Right renal pelvis (tissue), 4 donors: ENCODE results near the gene SYPL1. TPM values are rescaled to one million over a fixed set of nuclear protein-coding genes. Genes with fewer than 3 reads are reported as not detected.

ENCODE experiments used
- DNase-seq, 4 donors: peaks; one replicate each; pipeline ENCODE4 v3.0.0-alpha.2; 2013; ENCODE audit warnings: low read depth in 4 of 4, low spot score in 3 of 4, missing footprints in 1 of 4
- polyA plus RNA-seq, 4 donors: library from polyadenylated mRNA; unstranded; fragments of 120-200 nt; gene quantifications; one replicate each; pipeline ENCODE4 v1.2.1, GENCODE V29; 2013; ENCODE audit not compliant: insufficient read length in 4 of 4

Gene SYPL1
- polyA plus RNA-seq, 4 donors = 137 to 166 (median 161) TPM

DNA sequence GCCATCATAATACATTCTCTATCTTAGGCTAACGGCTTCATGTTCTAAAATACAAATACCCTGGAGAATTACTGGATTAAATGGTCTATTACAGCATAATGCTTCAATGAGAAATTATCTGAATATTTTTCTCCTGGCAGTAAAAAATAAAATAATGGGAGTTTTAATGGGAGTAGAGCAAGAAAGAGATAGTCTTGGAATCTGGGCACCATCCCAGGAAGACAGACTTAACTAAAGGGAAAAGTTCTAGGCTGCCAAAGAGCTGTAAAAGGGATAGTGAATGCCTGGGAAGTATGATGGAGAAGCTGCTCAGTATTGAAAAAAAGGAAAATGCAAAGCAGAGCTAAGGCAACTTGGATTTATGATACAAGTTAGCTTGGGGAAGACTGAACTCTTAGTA lies 12.1 kb upstream of the SYPL1 start:
- DNase-seq = no peak

DNA sequence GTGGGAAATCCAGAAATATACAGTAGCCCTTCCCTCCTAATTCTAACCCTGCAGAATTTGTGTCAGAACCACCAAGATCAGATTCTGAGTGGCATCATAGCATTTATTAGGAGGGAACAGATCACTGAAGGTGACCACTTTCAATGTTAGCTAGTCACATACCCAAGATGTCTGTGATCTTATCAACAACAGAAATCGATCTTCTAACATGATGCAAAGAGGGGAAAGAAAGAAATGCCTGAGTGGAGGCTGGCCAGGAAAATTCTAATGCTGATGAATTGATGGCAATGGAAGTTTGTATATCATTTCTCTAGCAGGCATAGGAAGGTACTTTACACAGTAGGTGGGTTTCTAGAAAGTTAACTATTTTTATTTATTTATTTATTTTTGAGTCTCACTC lies 10.6 kb upstream of the SYPL1 start:
- DNase-seq = no peak

DNA sequence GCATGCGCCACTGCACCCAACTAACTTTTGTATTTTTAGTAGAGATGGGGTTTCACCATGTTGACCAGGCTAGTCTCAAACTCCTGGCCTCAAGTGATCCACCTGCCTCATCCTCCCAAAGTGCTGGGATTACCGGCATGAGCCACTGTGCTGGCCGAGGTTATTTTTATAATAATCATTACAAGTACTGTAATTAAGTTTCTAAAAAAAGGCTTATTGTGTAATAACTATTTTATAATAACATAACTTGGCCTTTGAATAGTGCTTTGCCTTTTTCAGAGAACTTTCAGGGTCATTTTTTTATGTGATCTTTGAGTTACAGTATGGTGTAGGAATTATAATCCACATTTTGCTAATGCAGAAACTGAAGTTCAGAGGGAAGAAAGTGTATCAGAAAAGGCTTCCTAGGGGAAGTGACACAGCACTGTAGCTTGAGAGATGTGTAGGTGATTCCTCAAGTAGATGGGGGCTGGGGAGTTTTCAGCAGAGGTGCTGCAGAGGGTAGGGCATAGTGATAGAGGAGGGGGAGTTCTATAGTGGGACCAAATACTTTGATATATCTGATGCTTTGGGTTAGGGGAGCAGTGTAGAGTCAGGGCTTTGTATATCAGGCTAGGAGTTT lies 9.2 kb upstream of the SYPL1 start:
- DNase-seq = no peak

DNA sequence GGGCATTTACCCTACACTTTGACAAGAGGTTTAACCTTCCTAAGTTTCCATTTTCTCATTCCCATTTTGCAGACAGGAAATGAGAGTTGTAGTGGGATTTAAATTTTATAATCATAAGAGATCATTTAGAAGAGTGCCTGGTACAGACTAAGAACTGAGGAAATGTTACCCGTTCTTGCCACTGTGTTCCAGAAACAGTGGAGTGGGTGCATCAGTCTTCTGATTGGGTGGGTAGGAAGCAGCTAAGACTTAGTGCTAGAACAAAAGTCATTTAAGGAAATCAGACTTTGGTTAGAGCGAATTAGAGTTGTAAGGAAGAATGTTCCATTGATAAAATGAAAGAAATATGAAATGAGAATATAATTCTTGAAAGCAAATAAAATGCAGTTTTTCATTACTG lies 8.4 kb upstream of the SYPL1 start:
- no peak for DNase-seq

DNA sequence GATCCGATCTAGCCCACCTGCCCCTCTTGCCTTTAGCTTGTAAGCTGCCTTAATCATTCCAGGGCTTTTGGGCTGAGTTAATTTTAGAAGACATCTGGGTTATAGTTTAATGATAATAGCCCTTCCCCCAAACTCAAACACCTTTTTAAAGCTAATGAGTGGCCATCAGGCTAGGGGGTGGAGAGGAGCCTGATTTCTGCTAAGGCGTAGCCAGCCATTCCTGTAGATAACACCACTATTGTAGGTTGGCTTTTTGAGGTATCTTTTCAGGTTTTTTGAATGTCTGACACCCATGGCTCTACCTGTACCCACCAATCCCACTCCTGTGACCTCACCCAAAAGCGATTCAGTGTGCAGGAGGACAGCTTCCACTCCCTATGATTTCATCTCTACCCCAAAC lies 7.6 kb upstream of the SYPL1 start:
- DNase-seq = no peak

DNA sequence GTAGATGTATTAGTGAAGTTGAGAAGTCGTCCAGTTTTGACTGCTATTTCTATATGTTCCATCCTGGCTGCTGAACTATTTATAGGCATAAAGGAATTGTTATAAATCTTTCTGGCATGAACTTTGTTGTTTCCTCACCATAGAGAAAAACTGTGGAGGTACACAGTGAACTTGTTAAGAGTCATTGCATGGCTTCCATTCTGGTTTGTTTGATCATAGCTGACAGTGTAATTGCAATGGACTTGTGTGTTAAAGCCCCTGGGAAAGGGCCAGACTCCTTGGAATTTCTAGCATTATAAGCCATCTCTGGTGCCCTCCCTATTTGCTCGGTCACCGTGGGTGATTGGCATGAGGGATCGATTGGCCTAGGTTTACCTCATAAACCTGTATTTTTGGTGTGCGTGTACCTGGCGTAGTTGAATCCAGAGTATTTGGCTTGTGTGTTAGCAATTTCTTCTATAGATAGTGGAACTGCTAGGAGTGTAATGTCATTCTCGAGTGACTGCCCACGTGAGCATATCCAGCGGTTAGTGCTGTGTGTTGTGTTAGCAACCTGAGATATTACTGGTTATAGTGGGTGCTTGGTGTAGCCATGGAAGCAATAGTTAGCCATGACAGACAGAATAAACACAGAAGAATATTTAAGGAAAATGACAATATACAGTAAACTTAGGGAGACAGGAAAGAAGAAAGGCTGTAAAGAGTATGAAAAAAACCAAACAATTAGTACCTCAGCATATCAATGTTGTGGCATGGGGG lies 5.9 kb upstream of the SYPL1 start:
- no peak for DNase-seq

DNA sequence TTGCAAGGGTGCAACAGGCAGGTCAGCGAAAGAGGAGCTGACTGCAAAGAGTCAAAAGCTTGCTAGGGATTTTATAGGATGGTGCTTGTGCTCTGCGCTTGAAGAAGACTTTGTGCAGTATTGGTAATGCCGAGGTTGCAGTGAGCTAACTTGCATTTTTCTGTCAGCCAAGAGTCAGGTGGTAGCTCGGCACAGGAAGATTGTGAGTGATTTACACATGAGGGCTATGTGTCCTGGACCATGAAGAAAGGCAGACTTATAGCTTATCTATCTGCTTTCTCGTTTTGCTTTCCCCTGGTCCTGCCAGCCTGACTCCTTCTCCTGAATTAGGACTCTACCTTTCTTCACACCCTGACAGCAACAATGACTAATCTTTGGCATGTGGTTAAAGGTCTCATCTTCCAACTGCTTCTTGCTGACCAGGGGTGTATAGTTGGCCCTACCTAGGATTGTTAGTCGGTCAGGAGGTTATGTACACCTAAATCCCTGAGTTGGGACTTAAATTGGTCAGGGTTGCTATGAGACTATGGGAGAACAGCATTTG lies 4.1 kb upstream of the SYPL1 start:
- no peak for DNase-seq

DNA sequence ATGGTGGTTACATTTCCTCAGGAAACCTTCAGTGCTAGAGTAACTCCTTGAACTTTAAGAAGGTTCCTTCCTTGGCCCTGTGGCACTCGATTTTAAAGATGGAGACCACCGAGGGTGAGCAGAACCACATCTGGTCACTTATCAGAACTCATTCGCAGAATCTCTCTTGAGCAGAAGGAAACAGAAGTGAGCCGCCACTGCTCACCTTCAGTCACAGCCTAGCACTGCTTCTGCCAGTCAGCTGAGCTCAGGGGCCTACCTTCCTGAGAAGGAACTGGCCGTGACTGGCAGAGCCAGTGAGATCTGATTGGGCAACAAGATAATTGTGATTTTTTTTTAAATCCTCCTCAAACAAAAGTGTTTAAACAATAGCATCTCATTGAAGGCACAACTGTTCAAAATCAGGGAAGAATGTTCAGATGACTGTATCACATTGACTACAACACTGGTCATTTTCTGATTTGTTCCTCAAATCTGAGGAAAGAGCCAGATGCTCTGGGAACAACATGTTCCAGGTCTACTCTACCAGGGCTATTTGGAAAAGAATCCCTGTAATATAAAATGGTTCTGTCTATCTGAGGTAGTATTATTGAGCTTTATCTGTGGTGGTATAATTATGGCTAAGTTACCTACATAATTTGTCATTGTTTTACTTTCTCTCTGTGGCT lies 2.7 kb upstream of the SYPL1 start:
- no peak for DNase-seq

DNA sequence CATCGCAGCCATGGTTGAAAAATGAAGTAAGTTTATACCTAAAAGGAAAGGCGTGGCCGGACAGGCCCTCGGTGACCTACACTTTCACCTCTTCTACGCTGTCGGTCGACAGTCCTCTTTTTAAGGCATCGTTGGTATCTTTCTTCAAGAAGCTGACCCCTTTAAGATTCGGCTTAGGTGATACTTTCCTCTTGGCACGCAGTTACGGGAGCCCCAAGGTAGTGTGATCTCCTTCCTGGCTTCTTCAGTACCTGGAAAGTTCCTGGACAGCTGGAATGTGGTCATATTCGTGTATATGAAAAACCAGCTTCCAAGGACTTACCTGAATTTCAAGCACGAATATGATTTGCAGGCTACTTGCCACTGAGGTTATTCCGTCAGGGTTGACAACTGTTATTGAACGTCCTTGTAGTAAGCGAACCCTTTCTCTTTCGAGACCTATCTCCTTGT lies 885 bp upstream of the SYPL1 start:
- no peak for DNase-seq

DNA sequence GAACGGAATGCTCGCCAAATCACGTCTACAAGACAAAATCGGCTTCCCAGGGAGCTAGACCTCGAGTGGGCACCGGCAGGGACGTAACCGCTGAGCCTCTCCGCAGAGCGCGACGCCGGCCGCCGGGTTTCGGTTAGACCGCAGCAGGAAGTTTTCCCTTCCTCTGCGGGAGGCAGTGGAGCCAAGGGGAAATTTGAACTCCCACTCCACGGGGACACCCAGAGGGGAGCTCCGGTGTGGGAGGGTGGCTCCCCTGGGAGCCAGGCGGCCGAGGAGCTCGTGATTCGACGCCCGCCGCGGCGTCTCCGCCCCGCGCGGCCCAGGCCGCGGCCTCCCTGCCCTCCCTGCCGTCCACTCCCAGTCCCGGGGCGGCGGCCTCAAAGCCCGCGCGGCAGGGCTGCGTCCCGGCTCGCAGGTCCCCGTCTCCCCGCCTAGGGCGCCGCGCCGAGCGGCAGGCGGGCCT lies 426 bp downstream of the SYPL1 start:
- DNase-seq = peak in 3 of 4 donors; percentile 44 to 58 (median 55)

DNA sequence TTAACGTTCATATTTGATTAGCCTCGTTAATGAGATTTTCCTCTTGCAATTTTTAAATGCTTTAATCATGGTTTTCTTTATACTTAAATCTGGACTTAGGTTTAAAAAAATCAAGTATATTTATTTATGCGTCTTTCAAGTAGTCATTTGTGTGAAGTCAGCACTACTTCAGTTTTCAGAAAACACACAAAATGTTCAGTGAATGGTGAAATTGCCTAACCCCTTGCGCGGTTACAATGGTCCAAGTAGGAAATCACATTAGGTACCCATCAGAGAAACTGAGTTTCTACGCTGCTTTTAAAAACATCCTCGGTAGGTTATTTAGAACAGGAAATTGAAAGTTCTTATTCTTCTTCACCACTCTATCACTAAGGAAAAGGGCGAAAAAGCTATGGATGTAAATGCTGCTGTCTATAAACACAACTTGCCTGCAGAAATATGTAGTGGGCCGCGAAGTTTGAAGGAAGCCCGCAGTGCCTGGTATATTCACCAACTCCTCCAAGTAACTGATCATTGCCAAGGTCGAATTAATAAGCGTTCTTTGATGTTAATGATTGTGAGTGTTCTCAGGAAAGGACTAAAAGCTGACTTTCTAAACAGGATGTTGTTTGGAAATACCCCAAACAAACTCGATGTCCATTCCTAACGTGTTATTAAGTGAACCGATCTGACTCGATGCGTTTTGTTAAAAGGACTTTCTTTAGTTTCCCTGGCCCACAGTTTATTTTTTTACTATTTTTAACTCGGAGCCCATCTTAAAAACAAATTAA lies 1.0 kb downstream of the SYPL1 start:
- no peak for DNase-seq

DNA sequence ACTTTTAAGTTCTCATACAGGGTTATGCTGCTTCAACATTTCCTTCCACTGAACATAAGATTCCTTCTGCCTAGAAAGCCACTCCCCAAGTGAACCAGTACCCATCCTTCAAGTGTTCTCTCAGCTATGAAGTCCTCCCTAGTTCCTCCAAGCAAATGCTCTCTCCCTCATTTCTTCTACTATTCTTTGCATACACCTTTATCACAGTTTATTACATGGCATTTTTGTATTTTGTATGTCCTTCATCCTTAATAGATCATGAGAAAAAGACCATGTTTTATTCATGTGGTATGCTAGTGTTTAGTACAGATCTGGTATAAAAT lies 1.9 kb downstream of the SYPL1 start:
- DNase-seq = no peak

DNA sequence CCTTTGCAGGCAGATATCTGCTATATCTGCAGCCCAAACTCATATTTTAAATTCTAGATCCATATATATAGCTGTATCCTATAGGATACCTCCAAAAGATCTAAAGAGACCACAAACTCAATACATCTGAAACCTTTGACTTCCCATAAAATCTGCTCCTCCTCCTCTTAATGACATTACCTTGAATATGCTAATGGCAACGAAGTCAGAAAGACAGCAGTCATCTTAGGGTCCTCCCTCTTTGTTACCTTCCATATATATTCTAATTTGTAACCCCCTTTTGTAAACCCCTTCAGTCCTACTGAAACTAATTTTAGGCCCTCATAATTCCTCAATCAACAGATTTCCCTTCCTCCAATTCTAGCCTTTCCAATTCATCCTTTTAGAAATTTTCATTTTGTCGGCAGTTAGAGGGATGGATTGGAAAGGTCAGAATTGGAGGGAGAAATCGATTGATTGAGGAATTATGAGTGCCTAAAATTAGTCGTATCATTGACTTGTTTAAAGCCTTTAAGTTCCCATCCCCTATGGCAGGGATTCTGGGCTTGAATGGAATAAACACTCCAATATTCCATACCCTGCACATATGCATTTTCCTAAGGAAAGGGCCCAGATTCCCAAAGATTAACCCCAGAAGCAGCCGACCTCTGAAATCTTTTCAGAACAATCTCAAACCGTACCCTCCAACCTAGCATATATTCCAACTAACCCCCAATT lies 2.4 kb downstream of the SYPL1 start:
- no peak for DNase-seq

DNA sequence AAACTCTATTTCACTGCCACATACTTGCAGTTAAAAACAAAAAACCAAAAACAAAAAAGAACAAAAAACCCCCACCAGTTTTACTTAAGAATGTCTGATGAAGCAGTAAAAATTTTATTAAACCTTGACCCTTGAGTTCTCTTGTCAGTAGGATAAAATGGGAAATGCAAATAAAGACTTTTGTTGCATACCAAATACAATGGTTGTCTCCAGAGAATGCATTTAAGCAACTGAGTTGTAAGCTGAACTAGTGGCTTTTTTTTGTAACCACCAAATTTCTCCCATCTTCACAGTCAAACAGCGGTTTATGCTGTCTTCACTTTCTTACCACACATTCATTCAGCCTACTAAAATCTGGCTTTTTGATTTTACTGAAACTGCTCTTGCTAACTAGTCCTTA lies 3.1 kb downstream of the SYPL1 start:
- no peak for DNase-seq

DNA sequence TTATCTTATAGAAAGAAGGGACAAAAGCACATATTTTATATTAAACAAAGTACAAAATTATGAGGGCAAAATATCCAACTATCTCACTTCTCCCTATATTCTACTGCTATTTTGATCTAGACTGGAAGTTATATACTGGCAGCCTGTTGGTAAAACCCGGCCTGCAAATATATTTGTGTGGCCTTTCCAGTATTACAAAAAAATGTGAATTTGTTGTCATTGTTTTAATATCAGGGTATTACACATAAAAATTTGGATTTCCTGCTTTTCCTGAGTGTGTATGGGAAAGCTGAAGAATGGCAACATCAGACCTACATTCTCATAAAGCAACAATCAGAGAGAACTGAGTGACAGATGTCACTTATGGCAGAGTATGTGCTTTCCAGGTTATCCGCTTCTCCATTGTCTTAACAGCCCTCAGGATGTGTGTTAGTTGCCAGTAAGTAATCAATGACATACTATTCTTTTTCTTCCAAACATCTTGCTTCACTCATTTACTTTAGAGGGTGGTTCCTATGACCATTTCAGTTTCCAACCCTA lies 7.3 kb downstream of the SYPL1 start:
- DNase-seq = no peak

DNA sequence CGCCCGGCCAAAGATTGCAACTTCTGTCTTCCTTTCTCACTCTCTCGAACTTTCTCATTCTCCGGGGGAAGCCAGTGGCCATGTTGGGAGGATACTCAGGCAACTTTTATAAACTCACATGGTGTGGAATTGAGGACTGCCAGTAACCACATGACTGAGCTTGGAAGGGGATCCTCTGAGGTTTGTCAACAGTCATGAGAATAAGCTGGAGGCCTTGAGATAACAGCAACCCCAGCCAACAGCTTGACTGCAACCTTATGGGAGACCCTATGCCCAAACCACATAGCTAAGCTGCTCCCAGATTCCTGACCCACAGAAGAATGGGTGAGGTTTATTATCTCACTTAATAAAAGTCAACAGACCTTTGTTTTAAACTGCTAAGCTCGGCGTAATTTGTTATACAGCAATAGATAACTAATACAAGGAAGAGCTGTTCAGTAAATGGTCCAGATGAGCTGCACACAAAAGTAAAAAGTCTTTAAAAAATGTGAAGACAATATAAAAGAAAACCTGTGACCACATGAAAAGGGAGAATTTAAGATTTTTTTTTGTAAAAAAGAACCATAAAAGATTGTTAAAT lies 9.6 kb downstream of the SYPL1 start:
- DNase-seq = no peak

DNA sequence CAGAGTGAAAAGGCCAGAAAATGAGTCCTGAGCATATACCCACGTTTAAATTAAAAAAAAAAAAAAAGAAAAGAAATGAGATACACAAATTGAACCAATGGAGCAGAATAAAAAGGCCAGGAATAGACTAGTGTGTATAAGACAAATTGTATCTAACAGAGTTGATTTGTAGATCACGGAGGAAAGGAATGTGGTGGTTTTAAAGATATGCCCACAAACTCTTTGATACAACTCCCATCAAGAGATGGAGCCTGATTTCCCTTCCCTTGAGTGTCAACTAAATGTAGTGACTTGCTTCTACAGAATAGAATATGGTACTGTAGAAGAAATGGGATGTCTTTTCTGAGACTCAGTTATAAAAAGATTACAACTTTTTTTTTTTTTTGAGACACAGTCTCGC lies 10.4 kb downstream of the SYPL1 start:
- DNase-seq = no peak

DNA sequence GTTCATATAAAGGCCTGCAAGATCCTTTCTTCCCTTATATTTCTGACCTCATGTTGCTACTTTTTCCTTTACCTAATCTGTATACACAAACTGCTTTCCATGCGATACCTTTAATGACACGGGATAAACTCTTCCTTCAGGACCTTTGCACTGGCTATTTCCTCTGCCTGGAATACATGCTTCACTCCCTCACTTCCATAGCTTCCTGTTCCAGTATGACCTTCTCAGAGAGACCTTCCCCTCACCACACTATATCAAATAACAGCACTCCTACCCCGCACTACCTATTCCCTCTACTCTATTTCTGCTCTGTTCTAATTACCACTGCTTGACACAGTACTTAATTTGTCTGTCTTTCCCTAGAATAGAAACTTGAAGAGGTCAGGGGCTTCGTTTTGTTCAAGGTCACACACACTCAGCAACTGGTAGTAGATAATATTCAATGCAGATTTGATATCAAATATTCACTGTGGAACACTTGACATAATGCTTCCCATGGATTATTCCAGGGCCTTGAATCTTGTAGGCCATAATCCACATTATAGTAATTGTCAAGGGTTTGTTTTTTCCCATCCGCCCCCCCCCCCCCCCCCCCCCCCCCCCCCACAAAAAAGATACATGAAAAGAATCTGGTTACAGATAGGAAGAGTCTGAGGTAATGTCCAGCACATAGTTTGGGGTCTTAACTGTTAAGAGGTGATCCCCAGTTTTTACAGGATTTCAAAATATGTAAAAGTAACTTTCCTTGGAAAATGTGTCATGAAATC lies 11.1 kb downstream of the SYPL1 start:
- DNase-seq = no peak

DNA sequence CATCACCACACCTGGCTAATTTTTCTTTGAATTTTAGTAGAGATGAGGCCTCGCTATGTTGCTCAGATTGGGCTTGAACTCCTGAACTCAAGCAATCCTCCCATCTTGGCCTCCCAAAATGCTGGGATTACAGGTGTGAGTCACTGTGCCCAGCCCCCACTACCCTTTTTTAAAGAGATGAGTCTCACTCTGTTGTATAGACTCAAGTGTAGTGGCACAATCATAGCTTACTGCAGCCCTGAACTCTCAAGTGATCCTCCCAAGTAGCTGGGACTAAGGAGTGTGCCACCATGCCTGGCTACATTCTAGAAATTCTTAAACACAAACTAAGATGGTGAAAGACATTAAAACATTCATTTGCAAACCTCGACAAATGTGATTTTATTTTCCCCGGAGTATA lies 12.6 kb downstream of the SYPL1 start:
- no peak for DNase-seq
